Trophoblast cell (in vitro differentiated cells and primary cell): Measurements from ENCODE around the gene TNRC6B.

Experiments
- DNase-seq, 2 donors: peaks; one replicate each; pipeline ENCODE4 v3.0.0-alpha.2; 2016
- H2AFZ ChIP-seq: 2 replicates; pipeline ENCODE4 v1.6.1; 2013; ENCODE audit warnings: low read length, moderate library complexity, mild to moderate bottlenecking; ENCODE audit not compliant: insufficient read depth, poor library complexity
- H2AK5ac ChIP-seq: 2 replicates; pipeline ENCODE4 v1.6.1; 2013; ENCODE audit warnings: mild to moderate bottlenecking, low read length
- H2BK120ac ChIP-seq: 2 replicates; pipeline ENCODE4 v1.6.1; 2013; ENCODE audit warnings: low read length, mild to moderate bottlenecking, moderate library complexity; ENCODE audit not compliant: insufficient read depth, poor library complexity
- H2BK12ac ChIP-seq: 2 replicates; pipeline ENCODE4 v1.6.1; 2013; ENCODE audit warnings: mild to moderate bottlenecking, low read length, moderate library complexity
- H2BK5ac ChIP-seq: 2 replicates; pipeline ENCODE4 v1.6.1; 2013; ENCODE audit warnings: low read length, low read depth, moderate library complexity, mild to moderate bottlenecking; ENCODE audit not compliant: poor library complexity
- H3K14ac ChIP-seq: 2 replicates; pipeline ENCODE4 v1.6.1; 2013; ENCODE audit warnings: mild to moderate bottlenecking, low read length
- H3K18ac ChIP-seq: 2 replicates; pipeline ENCODE4 v1.6.1; 2013; ENCODE audit warnings: mild to moderate bottlenecking, low read length
- H3K23ac ChIP-seq: 2 replicates; pipeline ENCODE4 v1.6.1; 2013; ENCODE audit warnings: low read length
- H3K27ac ChIP-seq: 2 replicates; pipeline ENCODE4 v1.5.1; 2013; ENCODE audit warnings: low read depth, mild to moderate bottlenecking, inconsistent platforms, low read length, moderate library complexity
- H3K27me3 ChIP-seq: 2 replicates; pipeline ENCODE4 v1.6.1; 2013; ENCODE audit warnings: inconsistent platforms, mild to moderate bottlenecking, low read length, moderate library complexity; ENCODE audit not compliant: insufficient read depth
- H3K36me3 ChIP-seq, 2 experiments: 1 replicate in 1 of 2; 2 replicates in 1 of 2; pipeline ENCODE4 v1.6.1; 2013; ENCODE audit warnings: low read length in 2 of 2, mild to moderate bottlenecking in 2 of 2, moderate library complexity in 1 of 2; ENCODE audit not compliant: insufficient read depth in 2 of 2, control insufficient read depth in 1 of 2
- H3K4ac ChIP-seq: 2 replicates; pipeline ENCODE4 v1.6.1; 2013; ENCODE audit warnings: low read depth, mild to moderate bottlenecking, low read length, moderate library complexity
- H3K4me1 ChIP-seq, 2 experiments: 1 replicate in 1 of 2; 2 replicates in 1 of 2; pipeline ENCODE4 v1.6.1; 2013; ENCODE audit warnings: low read length in 2 of 2, mild to moderate bottlenecking in 2 of 2, moderate library complexity in 1 of 2; ENCODE audit not compliant: insufficient read depth in 2 of 2, control insufficient read depth in 1 of 2
- H3K4me2 ChIP-seq: 2 replicates; pipeline ENCODE4 v1.6.1; 2013; ENCODE audit warnings: inconsistent platforms, mild to moderate bottlenecking, low read length, moderate library complexity
- H3K4me3 ChIP-seq: 2 replicates; pipeline ENCODE4 v1.5.1; 2013; ENCODE audit warnings: mild to moderate bottlenecking, low read depth, low read length, inconsistent platforms
- H3K79me1 ChIP-seq: one replicate; pipeline ENCODE4 v1.6.1; 2013; ENCODE audit warnings: low read length
- H3K79me2 ChIP-seq: 2 replicates; pipeline ENCODE4 v1.6.1; 2013; ENCODE audit warnings: low read length, mild to moderate bottlenecking; ENCODE audit not compliant: control insufficient read depth, insufficient read depth, poor library complexity
- H3K9ac ChIP-seq: 2 replicates; pipeline ENCODE4 v1.6.1; 2013; ENCODE audit warnings: mild to moderate bottlenecking, low read length
- H3K9me3 ChIP-seq: 2 replicates; pipeline ENCODE4 v1.6.1; 2013; ENCODE audit warnings: low read depth, mild to moderate bottlenecking, control low read depth, inconsistent platforms, low read length; ENCODE audit not compliant: insufficient read depth
- H4K12ac ChIP-seq: 2 replicates; pipeline ENCODE4 v1.6.1; 2013; ENCODE audit warnings: low read depth, mild to moderate bottlenecking, low read length, moderate library complexity
- H4K8ac ChIP-seq: 2 replicates; pipeline ENCODE4 v1.6.1; 2013; ENCODE audit warnings: low read depth, mild to moderate bottlenecking, low read length, moderate library complexity
- H4K91ac ChIP-seq: one replicate; pipeline ENCODE4 v1.6.1; 2013; ENCODE audit warnings: low read depth, mild to moderate bottlenecking, low read length, moderate library complexity
- WGBS: extraction: QIAGEN DNeasy Blood & Tissue Kit; methylation state at CpG from one replicate; pipeline ENCODE4 v1.1.7; 2013; ENCODE audit warnings: missing lambda C conversion rate; ENCODE audit not compliant: insufficient read length, insufficient coverage; ENCODE audit errors: extremely low coverage; 5-methylcytosine and 5-hydroxymethylcytosine counted together

Gene TNRC6B

GRCh38 chr22:40363059-40363458 is 185.3 kb downstream of the TNRC6B start:
- H4K12ac ChIP-seq = no peak overlapping the region
- H2BK120ac ChIP-seq = no peak overlapping the region
- H2AFZ ChIP-seq = no peak overlapping the region
- no peak overlapping the region for H4K8ac ChIP-seq
- H3K36me3 ChIP-seq = peaks cover 40 to 68% of the 10 kb centered on the region in 2 experiments
- no peak overlapping the region for H2BK12ac ChIP-seq
- H3K4me3 ChIP-seq = no peak overlapping the region
- DNase-seq = peak in 1 of 2 donors; percentile 18
- no peak overlapping the region for H3K27ac ChIP-seq
- no peak overlapping the region for H2BK5ac ChIP-seq
- no peak overlapping the region for H2AK5ac ChIP-seq
- no peak overlapping the region for H3K23ac ChIP-seq
- H3K14ac ChIP-seq = no peak overlapping the region
- H3K9ac ChIP-seq = no peak overlapping the region
- H4K91ac ChIP-seq = no peak overlapping the region
- H3K79me2 ChIP-seq = no peaks in the 10 kb centered on the region
- no peak overlapping the region for H3K4me2 ChIP-seq
- WGBS = no CpG with 5 or more reads among the region's 3 CpGs
- no peaks in the 10 kb centered on the region for H3K27me3 ChIP-seq
- H3K79me1 ChIP-seq = no peaks in the 10 kb centered on the region
- peaks cover 2% of the 10 kb centered on the region for H3K9me3 ChIP-seq
- no peak overlapping the region for H3K4ac ChIP-seq
- H3K4me1 ChIP-seq = no peaks in the 10 kb centered on the region
- no peak overlapping the region for H3K18ac ChIP-seq

- Histone ChIP-seq H3K4me1 (no peaks in the 10 kb centered on the region), H3K9ac (no peak overlapping the region), H2AK5ac (no peak overlapping the region), H4K8ac (no peak overlapping the region), H3K4me2 (no peak overlapping the region), H3K27ac (no peak overlapping the region), H3K36me3 (peaks cover 36 to 61% of the 10 kb centered on the region in 2 experiments), H3K79me2 (no peaks in the 10 kb centered on the region), H4K91ac (no peak overlapping the region), H4K12ac (no peak overlapping the region), H3K18ac (no peak overlapping the region), H3K23ac (peak overlapping the region; percentile 58), H2AFZ (no peak overlapping the region), H3K79me1 (no peaks in the 10 kb centered on the region), H3K4me3 (no peak overlapping the region), H3K27me3 (no peaks in the 10 kb centered on the region), H3K14ac (no peak overlapping the region), H2BK5ac (no peak overlapping the region), H3K4ac (no peak overlapping the region), H2BK12ac (no peak overlapping the region), H3K9me3 (peaks cover 2% of the 10 kb centered on the region), H2BK120ac (no peak overlapping the region)
- DNase-seq = no peak
- no CpG with 5 or more reads among the region's 1 CpG for WGBS
These were observed 186.7 kb downstream of the TNRC6B start for GRCh38 chr22:40364431-40364830.

GRCh38 chr22:40366068-40366467 is 188.3 kb downstream of the TNRC6B start:
- Histone ChIP-seq H3K4ac (no peak overlapping the region), H3K79me2 (peaks cover 6% of the 10 kb centered on the region), H3K18ac (no peak overlapping the region), H4K12ac (no peak overlapping the region), H3K9me3 (peaks cover 2% of the 10 kb centered on the region), H3K27me3 (no peaks in the 10 kb centered on the region), H2AFZ (no peak overlapping the region), H3K27ac (no peak overlapping the region), H4K8ac (no peak overlapping the region), H2AK5ac (no peak overlapping the region), H2BK120ac (no peak overlapping the region), H3K23ac (no peak overlapping the region), H4K91ac (no peak overlapping the region), H3K79me1 (peaks cover 6% of the 10 kb centered on the region), H3K4me3 (no peak overlapping the region), H3K14ac (no peak overlapping the region), H2BK5ac (no peak overlapping the region), H2BK12ac (no peak overlapping the region), H3K9ac (no peak overlapping the region), H3K4me2 (no peak overlapping the region), H3K36me3 (peaks cover 28 to 47% of the 10 kb centered on the region in 2 experiments), H3K4me1 (no peaks in the 10 kb centered on the region)
- DNase-seq = no peak
- WGBS = no CpG with 5 or more reads among the region's 2 CpGs

GRCh38 chr22:40367342-40367741 is 189.6 kb downstream of the TNRC6B start:
- Histone ChIP-seq H3K9me3 (no peaks in the 10 kb centered on the region), H2BK12ac (no peak overlapping the region), H3K9ac (no peak overlapping the region), H4K91ac (no peak overlapping the region), H3K79me1 (peaks cover 6% of the 10 kb centered on the region), H2AK5ac (no peak overlapping the region), H3K36me3 (peaks cover 23 to 35% of the 10 kb centered on the region in 2 experiments), H2AFZ (no peak overlapping the region), H3K23ac (no peak overlapping the region), H4K12ac (no peak overlapping the region), H3K27me3 (no peaks in the 10 kb centered on the region), H3K18ac (no peak overlapping the region), H2BK5ac (no peak overlapping the region), H3K4ac (no peak overlapping the region), H3K4me2 (no peak overlapping the region), H2BK120ac (no peak overlapping the region), H3K4me3 (no peak overlapping the region), H3K79me2 (peaks cover 8% of the 10 kb centered on the region), H3K27ac (no peak overlapping the region), H4K8ac (no peak overlapping the region), H3K4me1 (no peaks in the 10 kb centered on the region), H3K14ac (no peak overlapping the region)
- no peak for DNase-seq
- WGBS = no CpG with 5 or more reads among the region's 6 CpGs
